ENCODE results near the gene GPC6.

GRCh38 chr13:93244141-93244917, 17.7 kb downstream of the GPC6 start:
- no peak for TF ChIP-seq CTCF (IDR thresholded peaks at IDR 0.05; ENCODE audit: insufficient read depth, low read depth, low read length)
- TF ChIP-seq EZH2 (IDR thresholded peaks at IDR 0.05; ENCODE audit: insufficient read depth, low read length), result no peak

Measured in astrocyte (in vitro differentiated cells and primary cell).